Adrenal gland (tissue), 5 donors: ENCODE measurements around the gene TMA7B.

Experiments
- CTCF ChIP-seq, 6 experiments: fragments of 450-650 bp in 4 of 6; fragments of 200-600 bp in 2 of 6; sonication (generic) in 1 of 6; IDR thresholded peaks; 1 replicate in 5 of 6; 2 replicates in 1 of 6; pipeline versions ENCODE4 v1.5.1 to v1.8.0; 2016 to 2021; ENCODE audit warnings: antibody characterized with exemption in 6 of 6, mild to moderate bottlenecking in 2 of 6, moderate library complexity in 1 of 6
- POLR2A ChIP-seq, 2 donors: fragments of 450-650 bp; IDR thresholded peaks; one replicate each; pipeline ENCODE4 v1.6.1; 2017; ENCODE audit warnings: antibody characterized with exemption in 2 of 2, mild to moderate bottlenecking in 2 of 2, moderate library complexity in 1 of 2
- donor health status: DM: no; HTN: no; CAD: no.

GRCh38 chr22:39984746-39985145 is 24.5 kb downstream of the TMA7B start:
- TF ChIP-seq CTCF (IDR thresholded peaks at IDR 0.05) (no peak), POLR2A (IDR thresholded peaks at IDR 0.05) (no peak)
